SU-DHL-6 (cell line): Measurements from ENCODE around the gene NCOA6.

Experiments
- H2AFZ ChIP-seq: fragments of 200-600 bp; sonication (generic); 2 replicates; pipeline ENCODE4 v1.6.1; 2014; ENCODE audit warnings: low read depth, mild to moderate bottlenecking, moderate library complexity, mixed read lengths, antibody characterized with exemption, low read length; ENCODE audit not compliant: severe bottlenecking
- H3F3A ChIP-seq: fragments of 200-600 bp; shearing (Covaris generic); 2 replicates; pipeline ENCODE4 v1.6.0; 2016; ENCODE audit warnings: antibody characterized with exemption, mild to moderate bottlenecking; ENCODE audit not compliant: insufficient read depth
- H3K27ac ChIP-seq: fragments of 200-600 bp; sonication (generic); 2 replicates; pipeline ENCODE4 v1.5.1; 2016; ENCODE audit warnings: low read depth, mild to moderate bottlenecking, low read length, moderate library complexity, mixed read lengths
- H3K27me3 ChIP-seq: fragments of 200-600 bp; sonication (generic), shearing (Covaris generic); 2 replicates; pipeline ENCODE4 v1.6.0; 2014; ENCODE audit warnings: mild to moderate bottlenecking, low read length
- H3K36me3 ChIP-seq: fragments of 200-600 bp; sonication (generic); 2 replicates; pipeline ENCODE4 v1.6.1; 2014; ENCODE audit warnings: mild to moderate bottlenecking, low read length, mixed read lengths
- H3K4me2 ChIP-seq: fragments of 300-600, 200-600 bp; shearing (Covaris generic), sonication (generic); 2 replicates; pipeline ENCODE4 v1.6.0; 2014; ENCODE audit warnings: low read length, low read depth, mild to moderate bottlenecking; ENCODE audit not compliant: poor library complexity, severe bottlenecking
- H3K4me3 ChIP-seq: fragments of 200-600 bp; sonication (generic); 2 replicates; pipeline ENCODE4 v1.5.1; 2014; ENCODE audit warnings: antibody characterized with exemption, low read length, mild to moderate bottlenecking, mixed read lengths; ENCODE audit not compliant: insufficient read depth, poor library complexity, severe bottlenecking
- H3K79me2 ChIP-seq: fragments of 200-600 bp; sonication (generic); 2 replicates; pipeline ENCODE4 v1.6.1; 2014; ENCODE audit warnings: mild to moderate bottlenecking, low read length, moderate library complexity; ENCODE audit not compliant: insufficient read depth
- H3K9ac ChIP-seq: fragments of 200-600 bp; sonication (generic); 2 replicates; pipeline ENCODE4 v1.7.0; 2014; ENCODE audit warnings: mild to moderate bottlenecking, low read length
- H3K9me2 ChIP-seq: fragments of 200-600 bp; sonication (generic); replicated peaks from 2 replicates; pipeline ENCODE4 v1.6.1; 2014; ENCODE audit warnings: low read length; ENCODE audit not compliant: insufficient read depth
- H3K9me3 ChIP-seq: fragments of 200-600 bp; sonication (generic); 2 replicates; pipeline ENCODE4 v1.6.1; 2014; ENCODE audit warnings: low read length, mixed read lengths; ENCODE audit not compliant: insufficient read depth
- H4K20me1 ChIP-seq: fragments of 200-600 bp; sonication (generic); 2 replicates; pipeline ENCODE4 v1.6.1; 2014; ENCODE audit warnings: low read depth, mild to moderate bottlenecking, antibody characterized with exemption, low read length, moderate library complexity, mixed read lengths
- EZH2phosphoT487 ChIP-seq: fragments of 200-600 bp; sonication (generic), shearing (Covaris generic); conservative IDR thresholded peaks from 2 replicates; pipeline ENCODE4 v1.6.1; 2018; ENCODE audit warnings: mild to moderate bottlenecking, antibody characterized with exemption, low read length, moderate library complexity, mixed read lengths
- TF ChIP-seq, protein P1 (sequence below): fragments of 200-600 bp; sonication (generic); IDR thresholded peaks from one replicate; pipeline ENCODE4 v1.5.1; 2017; ENCODE audit warnings: antibody characterized with exemption, mild to moderate bottlenecking, low read length, moderate library complexity; ENCODE audit not compliant: insufficient read depth, poor library complexity, severe bottlenecking

NCOA6 gene

DNA sequence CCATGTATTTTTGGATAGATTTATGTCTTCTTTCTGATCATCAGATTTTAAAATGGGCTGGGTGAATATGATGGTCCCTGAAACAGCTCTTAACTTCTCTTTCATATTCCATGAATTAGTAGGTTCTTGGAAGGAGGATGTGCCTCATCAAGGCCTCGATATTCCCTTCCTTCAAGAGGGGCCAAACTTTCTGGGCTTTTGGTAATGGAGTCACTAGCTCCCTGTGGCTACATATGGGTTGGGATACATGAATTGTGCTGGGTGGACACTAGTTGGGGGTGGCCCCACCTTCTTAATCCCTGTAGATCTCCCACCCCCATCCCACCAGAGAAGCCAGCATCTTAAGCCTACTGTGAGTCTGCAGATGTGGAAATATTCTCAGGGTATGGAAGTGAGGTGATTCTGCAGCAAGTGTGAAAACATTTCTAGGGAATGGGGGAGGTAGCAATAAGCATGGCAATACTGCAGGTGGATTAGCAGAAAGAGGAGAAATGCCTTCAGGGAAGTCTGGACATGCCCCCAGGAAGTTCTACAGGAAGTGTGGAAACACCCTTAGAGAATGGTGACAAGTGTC lies 119.1 kb downstream of the NCOA6 start:
- Histone ChIP-seq H3K4me2 (no peak overlapping the region), H3K9me2 (no peaks in the 10 kb centered on the region), H3K9me3 (no peaks in the 10 kb centered on the region), H3K27ac (no peak overlapping the region), H3K9ac (no peak overlapping the region), H3K79me2 (no peaks in the 10 kb centered on the region), H3K36me3 (no peaks in the 10 kb centered on the region), H3F3A (peaks cover 13% of the 10 kb centered on the region), H4K20me1 (no peaks in the 10 kb centered on the region), H2AFZ (no peak overlapping the region), H3K4me3 (no peak overlapping the region), H3K27me3 (no peaks in the 10 kb centered on the region)
- TF ChIP-seq, protein P1, sequence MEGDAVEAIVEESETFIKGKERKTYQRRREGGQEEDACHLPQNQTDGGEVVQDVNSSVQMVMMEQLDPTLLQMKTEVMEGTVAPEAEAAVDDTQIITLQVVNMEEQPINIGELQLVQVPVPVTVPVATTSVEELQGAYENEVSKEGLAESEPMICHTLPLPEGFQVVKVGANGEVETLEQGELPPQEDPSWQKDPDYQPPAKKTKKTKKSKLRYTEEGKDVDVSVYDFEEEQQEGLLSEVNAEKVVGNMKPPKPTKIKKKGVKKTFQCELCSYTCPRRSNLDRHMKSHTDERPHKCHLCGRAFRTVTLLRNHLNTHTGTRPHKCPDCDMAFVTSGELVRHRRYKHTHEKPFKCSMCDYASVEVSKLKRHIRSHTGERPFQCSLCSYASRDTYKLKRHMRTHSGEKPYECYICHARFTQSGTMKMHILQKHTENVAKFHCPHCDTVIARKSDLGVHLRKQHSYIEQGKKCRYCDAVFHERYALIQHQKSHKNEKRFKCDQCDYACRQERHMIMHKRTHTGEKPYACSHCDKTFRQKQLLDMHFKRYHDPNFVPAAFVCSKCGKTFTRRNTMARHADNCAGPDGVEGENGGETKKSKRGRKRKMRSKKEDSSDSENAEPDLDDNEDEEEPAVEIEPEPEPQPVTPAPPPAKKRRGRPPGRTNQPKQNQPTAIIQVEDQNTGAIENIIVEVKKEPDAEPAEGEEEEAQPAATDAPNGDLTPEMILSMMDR = no peak
- no peak for TF ChIP-seq EZH2phosphoT487

DNA sequence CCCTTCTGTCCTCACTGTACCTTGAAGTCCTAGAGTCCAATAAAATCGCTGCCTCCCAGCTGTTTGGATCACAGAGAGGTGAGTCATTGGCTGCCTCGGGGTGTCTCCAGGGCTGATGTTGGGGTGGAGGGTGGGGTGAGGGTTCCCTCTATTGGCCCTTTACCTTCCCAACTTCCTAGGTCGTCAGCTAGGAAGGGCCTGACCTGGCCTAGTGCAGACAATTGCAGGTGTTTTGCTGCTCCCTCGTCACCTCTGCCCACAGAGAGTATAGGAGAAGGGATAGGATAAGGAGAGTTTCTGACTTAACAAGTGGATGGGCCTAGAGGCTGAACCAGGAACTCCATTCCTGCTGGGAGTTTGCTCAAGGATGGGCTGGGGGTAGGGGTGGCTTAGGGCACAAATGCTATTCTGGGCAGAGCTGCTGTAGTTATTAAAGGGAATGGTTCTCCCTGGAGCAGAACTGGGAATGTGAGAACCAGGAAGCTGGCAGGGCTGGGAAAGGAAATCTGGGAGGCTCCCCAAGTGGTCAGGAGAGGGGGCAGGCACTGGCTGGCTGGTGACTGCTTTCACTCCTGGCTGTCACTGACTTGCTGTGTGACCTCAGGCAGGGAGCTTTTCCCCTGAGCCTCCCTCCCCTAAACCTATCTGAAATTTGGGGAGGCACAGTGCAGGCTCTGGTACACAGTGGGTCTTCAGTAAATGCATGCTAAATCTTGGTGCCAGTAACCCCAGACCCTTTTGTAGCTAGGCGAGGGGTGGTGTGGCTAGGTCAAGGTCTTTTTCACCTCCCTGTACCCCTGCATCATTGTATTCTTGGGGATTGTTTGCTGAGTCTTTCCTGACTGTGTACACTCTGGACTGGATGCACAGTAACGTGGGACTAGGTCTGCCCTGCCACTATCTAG lies 119.8 kb downstream of the NCOA6 start:
- Histone ChIP-seq H3K27ac (no peak overlapping the region), H3K9ac (no peak overlapping the region), H3K4me3 (no peak overlapping the region)

DNA sequence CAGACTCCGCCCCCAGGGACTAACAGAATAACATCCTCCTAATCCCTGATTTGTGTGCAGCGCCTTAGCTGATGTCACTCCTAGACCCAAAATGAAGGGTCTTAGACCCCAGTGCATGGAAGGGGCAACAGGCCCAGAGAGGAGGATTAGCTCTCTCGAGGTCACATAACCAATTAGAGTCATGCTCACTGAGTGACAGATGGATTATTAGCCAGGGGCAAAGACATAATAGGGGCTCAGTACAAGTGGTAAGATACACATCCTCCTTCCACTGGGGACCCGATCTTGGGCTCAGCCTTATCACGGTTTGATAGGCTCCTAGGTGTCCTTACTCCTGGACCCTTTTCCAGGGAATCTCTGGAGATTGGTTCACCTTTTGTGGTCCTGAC lies 120.4 kb downstream of the NCOA6 start:
- peak overlapping the region; percentile 64 for H3K9ac ChIP-seq

More for the DNA sequence above, 119.8 kb downstream of the NCOA6 start:
- no peaks in the 10 kb centered on the region for H3K9me2 ChIP-seq
- no peaks in the 10 kb centered on the region for H3K79me2 ChIP-seq
- no peaks in the 10 kb centered on the region for H3K36me3 ChIP-seq
- H4K20me1 ChIP-seq = no peaks in the 10 kb centered on the region
- no peak overlapping the region for H2AFZ ChIP-seq
- H3K9me3 ChIP-seq = no peaks in the 10 kb centered on the region
- no peak for TF ChIP-seq EZH2phosphoT487
- TF ChIP-seq, protein P1 = no peak
- peaks cover 13% of the 10 kb centered on the region for H3F3A ChIP-seq
- no peaks in the 10 kb centered on the region for H3K27me3 ChIP-seq
- peak overlapping the region; percentile 92 for H3K4me2 ChIP-seq

More for the DNA sequence above, 120.4 kb downstream of the NCOA6 start:
- no peaks in the 10 kb centered on the region for H3K27me3 ChIP-seq
- no peaks in the 10 kb centered on the region for H4K20me1 ChIP-seq
- no peaks in the 10 kb centered on the region for H3K79me2 ChIP-seq
- 0 out of 2 replicates have a peak overlapping the region, but pooled peaks have one; percentile 1 for H3K27ac ChIP-seq
- H3K9me2 ChIP-seq = no peaks in the 10 kb centered on the region
- no peaks in the 10 kb centered on the region for H3K9me3 ChIP-seq
- no peaks in the 10 kb centered on the region for H3K36me3 ChIP-seq
- H3K4me2 ChIP-seq = peak overlapping the region; percentile 92
- H3F3A ChIP-seq = peaks cover 13% of the 10 kb centered on the region
- TF ChIP-seq, protein P1 = no peak
- no peak for TF ChIP-seq EZH2phosphoT487
- H3K4me3 ChIP-seq = peak overlapping the region; percentile 73
- H2AFZ ChIP-seq = peak overlapping the region; percentile 94
